Neural progenitor cell (in vitro differentiated cells): ENCODE results near the gene ABCC3. TPM values are rescaled to one million over a fixed set of nuclear protein-coding genes. Genes with fewer than 3 reads are reported as not detected.

Experiments used
- DNase-seq: peaks from one replicate; pipeline ENCODE4 v3.0.0-alpha.2; 2016; ENCODE audit warnings: low spot score
- H2AFZ ChIP-seq: fragments of 200-600 bp; sonication (generic); replicated peaks from 2 replicates; pipeline ENCODE4 v1.6.1; 2016; ENCODE audit warnings: antibody characterized with exemption
- H3F3A ChIP-seq: fragments of 200-600 bp; sonication (generic); 2 replicates; pipeline ENCODE4 v1.6.1; 2016; ENCODE audit warnings: antibody characterized with exemption, low read depth
- H3K27ac ChIP-seq: fragments of 200-600 bp; sonication (generic); 2 replicates; pipeline ENCODE4 v1.5.1; 2016; ENCODE audit warnings: mild to moderate bottlenecking
- H3K27me3 ChIP-seq: fragments of 200-600 bp; sonication (generic); 2 replicates; pipeline ENCODE4 v1.6.1; 2016; ENCODE audit warnings: mild to moderate bottlenecking, moderate library complexity
- H3K36me3 ChIP-seq: fragments of 200-600 bp; sonication (generic); 2 replicates; pipeline ENCODE4 v1.5.1; 2016
- H3K4me1 ChIP-seq: fragments of 200-600 bp; sonication (generic); 2 replicates; pipeline ENCODE4 v1.6.1; 2016; ENCODE audit warnings: mixed run types
- H3K4me2 ChIP-seq: fragments of 200-600 bp; sonication (generic); 2 replicates; pipeline ENCODE4 v1.6.1; 2016
- H3K4me3 ChIP-seq: fragments of 200-600 bp; sonication (generic); 2 replicates; pipeline ENCODE4 v1.5.1; 2016
- H3K79me2 ChIP-seq: fragments of 200-600 bp; sonication (generic); 2 replicates; pipeline ENCODE4 v1.6.1; 2016; ENCODE audit warnings: low read depth
- H3K9ac ChIP-seq: fragments of 200-600 bp; sonication (generic); 2 replicates; pipeline ENCODE4 v1.6.1; 2016
- H3K9me3 ChIP-seq: fragments of 200-600 bp; sonication (generic); 2 replicates; pipeline ENCODE4 v1.5.1; 2016; ENCODE audit warnings: low read depth
- H4K20me1 ChIP-seq: fragments of 200-600 bp; sonication (generic); 2 replicates; pipeline ENCODE4 v1.6.1; 2016; ENCODE audit warnings: low read depth
- H3K27ac Mint-ChIP-seq: 3 replicates; pipeline ENCODE4 v1.8.0; 2021; ENCODE audit warnings: mixed read lengths
- H3K27me3 Mint-ChIP-seq: 2 replicates; pipeline ENCODE4 v1.8.0; 2022; ENCODE audit warnings: low read depth, mild to moderate bottlenecking, inconsistent platforms, moderate library complexity, mixed read lengths; ENCODE audit not compliant: insufficient read depth
- H3K36me3 Mint-ChIP-seq: 3 replicates; pipeline ENCODE4 v1.8.0; 2021; ENCODE audit warnings: mixed read lengths
- H3K4me1 Mint-ChIP-seq: 3 replicates; pipeline ENCODE4 v1.8.0; 2021; ENCODE audit warnings: mixed read lengths
- H3K4me3 Mint-ChIP-seq: 3 replicates; pipeline ENCODE4 v1.8.0; 2021; ENCODE audit warnings: mild to moderate bottlenecking, moderate library complexity, mixed read lengths
- H3K9me3 Mint-ChIP-seq: 3 replicates; pipeline ENCODE4 v1.8.0; 2020; ENCODE audit warnings: mixed read lengths
- CTCF ChIP-seq: fragments of 200-600 bp; sonication (generic); IDR thresholded peaks from 2 replicates; pipeline ENCODE4 v1.5.1; 2017; ENCODE audit warnings: antibody characterized with exemption, mild to moderate bottlenecking
- EZH2 ChIP-seq: fragments of 200-600 bp; sonication (generic); IDR thresholded peaks from 2 replicates; pipeline ENCODE4 v1.6.1; 2017; ENCODE audit warnings: antibody characterized with exemption, mild to moderate bottlenecking, moderate library complexity
- EZH2phosphoT487 ChIP-seq: fragments of 200-600 bp; sonication (generic); IDR thresholded peaks from 2 replicates; pipeline ENCODE4 v1.6.1; 2017; ENCODE audit warnings: antibody characterized with exemption
- total RNA-seq: library from RNA; depleted of rRNA; stranded (reverse); fragments of >200 nt; gene quantifications from 2 replicates; pipeline ENCODE4 v1.2.3, GENCODE V29; 2015; ENCODE audit warnings: low replicate concordance

The ABCC3 gene
- total RNA-seq, 1 donor from 2014 or later: not detected

GRCh38 chr17:50719144-50719923 lies 84.7 kb downstream of the ABCC3 start, which contains the start of gene LUC7L3:
TSS of gene LUC7L3 (plus strand) at chr17:50719603. CDS start at chr17:50719733, 130 bp downstream.
- TF ChIP-seq EZH2 (peak; percentile 38), CTCF (no peak), EZH2phosphoT487 (no peak)
- peak within 1 kb of the TSS; percentile 98 for H3K9ac ChIP-seq
- H3K4me1 Mint-ChIP-seq: peaks cover 27% of the 10 kb centered on the region
- peaks cover 2% of the 10 kb centered on the region for H3K36me3 ChIP-seq
- H2AFZ ChIP-seq: peak within 1 kb of the TSS; percentile 82
- no peaks in the 10 kb centered on the region for H3K9me3 Mint-ChIP-seq
- peak within 1 kb of the TSS; percentile 98 for H3K4me2 ChIP-seq
- no peaks in the 10 kb centered on the region for H3K27me3 ChIP-seq
- H3K4me3 Mint-ChIP-seq: peak within 1 kb of the TSS; percentile 95
- H3K27ac ChIP-seq: peak within 1 kb of the TSS; percentile 99
- peaks cover 11% of the 10 kb centered on the region for H3F3A ChIP-seq
- H3K4me1 ChIP-seq: peaks cover 23% of the 10 kb centered on the region
- DNase-seq: peak; percentile 97
- H3K36me3 Mint-ChIP-seq: no peaks in the 10 kb centered on the region
- H3K27me3 Mint-ChIP-seq: no peaks in the 10 kb centered on the region
- H3K9me3 ChIP-seq: no peaks in the 10 kb centered on the region
- peak within 1 kb of the TSS; percentile 100 for H3K27ac Mint-ChIP-seq
- H3K4me3 ChIP-seq: peak within 1 kb of the TSS; percentile 88
- peaks cover 50% of the 10 kb centered on the region for H3K79me2 ChIP-seq
- peaks cover 44% of the 10 kb centered on the region for H4K20me1 ChIP-seq

- Histone ChIP-seq H4K20me1 (peaks cover 52% of the 10 kb centered on the region), H2AFZ (peak overlapping the region; percentile 53), H3K4me3 (peak overlapping the region; percentile 88), H3F3A (peaks cover 11% of the 10 kb centered on the region), H3K79me2 (peaks cover 58% of the 10 kb centered on the region), H3K9ac (peak overlapping the region; percentile 98), H3K4me2 (peak overlapping the region; percentile 98), H3K27ac (peak overlapping the region; percentile 99), H3K36me3 (peaks cover 2% of the 10 kb centered on the region), H3K4me1 (peaks cover 23% of the 10 kb centered on the region), H3K27me3 (no peaks in the 10 kb centered on the region), H3K9me3 (no peaks in the 10 kb centered on the region)
- peak overlapping the region; percentile 87 for H3K27ac Mint-ChIP-seq
- TF ChIP-seq EZH2phosphoT487: no peak
- TF ChIP-seq EZH2: no peak
- TF ChIP-seq CTCF: no peak
- H3K4me3 Mint-ChIP-seq: peak overlapping the region; percentile 95
- peaks cover 27% of the 10 kb centered on the region for H3K4me1 Mint-ChIP-seq
- H3K27me3 Mint-ChIP-seq: no peaks in the 10 kb centered on the region
- H3K36me3 Mint-ChIP-seq: no peaks in the 10 kb centered on the region
- no peak for DNase-seq
- H3K9me3 Mint-ChIP-seq: no peaks in the 10 kb centered on the region
These were observed 85.5 kb downstream of the ABCC3 start for GRCh38 chr17:50719924-50720794.

GRCh38 chr17:50721194-50722010 lies 86.7 kb downstream of the ABCC3 start:
- no peak for TF ChIP-seq EZH2
- peak overlapping the region; percentile 88 for H3K4me3 ChIP-seq
- H3K4me1 ChIP-seq: peaks cover 23% of the 10 kb centered on the region
- DNase-seq: no peak
- no peaks in the 10 kb centered on the region for H3K36me3 Mint-ChIP-seq
- no peak overlapping the region for H2AFZ ChIP-seq
- peaks cover 18% of the 10 kb centered on the region for H3F3A ChIP-seq
- peak overlapping the region; percentile 98 for H3K4me2 ChIP-seq
- H3K4me3 Mint-ChIP-seq: peak overlapping the region; percentile 95
- H3K27me3 ChIP-seq: no peaks in the 10 kb centered on the region
- peaks cover 2% of the 10 kb centered on the region for H3K36me3 ChIP-seq
- H3K4me1 Mint-ChIP-seq: peaks cover 27% of the 10 kb centered on the region
- no peaks in the 10 kb centered on the region for H3K27me3 Mint-ChIP-seq
- H3K9ac ChIP-seq: peak overlapping the region; percentile 98
- peaks cover 70% of the 10 kb centered on the region for H3K79me2 ChIP-seq
- H3K27ac Mint-ChIP-seq: peak overlapping the region; percentile 17
- H3K9me3 Mint-ChIP-seq: no peaks in the 10 kb centered on the region
- H3K27ac ChIP-seq: no peak overlapping the region
- peaks cover 65% of the 10 kb centered on the region for H4K20me1 ChIP-seq
- no peaks in the 10 kb centered on the region for H3K9me3 ChIP-seq
